ENCODE measurements around the gene TAX1BP1.

DNA sequence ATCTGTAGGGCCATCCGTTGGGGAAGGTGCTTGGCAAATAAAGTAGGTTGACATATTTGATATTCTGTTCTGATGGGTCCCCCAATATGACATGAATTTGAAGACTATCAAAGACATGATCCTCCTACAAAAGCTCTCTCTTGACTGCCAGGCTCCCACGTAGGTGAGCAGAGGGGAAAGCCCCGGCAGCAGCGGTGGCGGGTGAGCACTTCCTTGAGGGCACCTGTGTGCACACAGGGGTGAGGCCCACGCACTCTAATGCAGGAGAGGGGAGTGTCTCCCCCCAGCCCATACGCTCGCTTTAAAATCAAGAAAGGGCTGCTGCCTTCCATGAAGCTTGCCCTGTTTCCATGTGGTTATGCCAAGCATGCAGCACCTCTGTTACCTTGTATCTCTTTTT, 100.4 kb downstream of the TAX1BP1 start:
- TF ChIP-seq EZH2phosphoT487 (IDR thresholded peaks at IDR 0.05; ENCODE audit: insufficient read depth, low read depth) (no peak), EZH2 (IDR thresholded peaks at IDR 0.05; ENCODE audit: insufficient read depth, poor library complexity, severe bottlenecking) (no peak)

Data from GM23248 (cell line).